HG03103 (cell line): ENCODE data around the gene DEAF1.

Experiments used
- ATAC-seq: cut with Tn5 transposase; IDR thresholded peaks from one replicate; pipeline ENCODE4 v1.9.1; 2021; ENCODE audit warnings: low read depth; ENCODE audit not compliant: unreplicated experiment

The DEAF1 gene

DNA sequence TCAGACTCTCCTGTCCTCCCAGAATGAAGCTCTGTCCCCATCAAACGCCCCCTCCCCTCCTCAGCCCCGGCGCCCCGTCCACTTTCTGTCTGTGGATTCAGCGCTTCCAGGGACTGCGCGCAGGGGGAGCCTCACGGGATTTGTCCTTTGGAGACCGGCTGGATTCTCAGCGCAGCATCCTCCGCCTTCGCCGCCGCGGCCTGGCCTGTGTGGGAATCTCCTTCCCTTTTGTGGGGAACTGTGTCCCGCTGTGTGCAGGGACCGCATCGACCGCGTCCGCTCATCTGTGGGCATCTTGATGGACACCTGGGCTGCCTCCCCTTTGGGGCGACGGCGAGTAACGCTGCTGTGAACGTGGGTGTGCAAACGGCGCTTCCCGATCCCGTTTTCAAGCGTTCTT is 67.0 kb downstream of the DEAF1 start:
- ATAC-seq = no peak

DNA sequence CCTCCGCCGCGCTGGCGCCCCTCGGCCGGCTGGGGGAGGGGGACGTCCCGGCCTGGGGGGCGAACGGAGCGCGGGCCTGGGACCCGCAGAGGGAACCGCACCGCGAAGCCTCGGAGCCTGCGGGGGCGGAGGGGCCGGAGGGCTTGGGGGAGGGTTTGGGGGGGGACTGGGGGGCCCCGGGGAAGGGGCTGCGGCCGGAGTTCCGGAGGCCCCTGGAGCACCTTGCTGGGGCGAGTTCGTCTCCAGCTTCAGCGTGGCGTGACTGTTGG is 67.8 kb downstream of the DEAF1 start:
- ATAC-seq = no peak

DNA sequence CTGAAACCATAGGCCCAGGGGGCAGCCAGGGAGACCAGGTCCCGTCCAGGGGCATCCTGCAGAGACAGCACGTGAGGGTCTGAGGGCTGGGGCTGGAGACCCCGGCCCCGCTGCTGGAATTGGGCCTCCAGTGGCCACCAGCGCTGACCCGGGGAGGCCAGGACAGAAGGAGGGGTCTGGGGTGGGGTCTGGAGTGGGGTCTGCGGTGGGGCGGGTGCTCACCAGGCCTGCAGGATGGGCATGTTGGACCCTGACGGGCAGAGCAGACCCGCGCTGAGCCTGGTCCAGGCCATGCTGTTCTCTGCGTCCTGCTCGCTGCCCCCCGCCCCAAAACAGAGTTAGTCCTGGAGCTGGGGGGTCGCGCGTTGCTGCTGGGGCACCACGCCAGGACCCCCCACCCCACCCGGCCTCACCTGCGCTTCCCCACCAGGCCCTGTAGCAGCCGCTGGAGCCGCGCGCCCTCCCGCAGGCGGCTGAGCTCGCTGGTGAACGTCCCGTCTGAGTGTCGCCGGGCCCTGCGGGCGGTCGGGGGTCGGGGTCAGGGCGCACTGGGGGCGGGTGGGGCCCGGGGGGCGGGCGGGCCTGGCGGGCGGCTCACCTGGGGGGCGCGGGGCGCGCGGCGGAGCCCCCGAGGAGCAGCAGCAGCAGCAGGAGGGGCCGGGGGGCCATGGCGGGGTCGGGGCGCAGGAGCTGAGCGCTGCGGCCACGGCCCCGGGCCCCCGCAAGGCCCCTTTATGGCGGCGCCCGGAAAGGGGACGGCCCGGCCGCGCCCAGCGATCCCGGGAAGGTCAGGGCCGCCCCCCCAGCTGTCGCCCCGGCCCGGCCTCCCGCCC is 68.3 kb downstream of the DEAF1 start, which contains the start of gene SCT:
TSS of gene SCT (minus strand) at position 707 of the 833 bp plus-strand sequence. CDS start at position 669, 38 bp downstream.
- ATAC-seq = no peak

DNA sequence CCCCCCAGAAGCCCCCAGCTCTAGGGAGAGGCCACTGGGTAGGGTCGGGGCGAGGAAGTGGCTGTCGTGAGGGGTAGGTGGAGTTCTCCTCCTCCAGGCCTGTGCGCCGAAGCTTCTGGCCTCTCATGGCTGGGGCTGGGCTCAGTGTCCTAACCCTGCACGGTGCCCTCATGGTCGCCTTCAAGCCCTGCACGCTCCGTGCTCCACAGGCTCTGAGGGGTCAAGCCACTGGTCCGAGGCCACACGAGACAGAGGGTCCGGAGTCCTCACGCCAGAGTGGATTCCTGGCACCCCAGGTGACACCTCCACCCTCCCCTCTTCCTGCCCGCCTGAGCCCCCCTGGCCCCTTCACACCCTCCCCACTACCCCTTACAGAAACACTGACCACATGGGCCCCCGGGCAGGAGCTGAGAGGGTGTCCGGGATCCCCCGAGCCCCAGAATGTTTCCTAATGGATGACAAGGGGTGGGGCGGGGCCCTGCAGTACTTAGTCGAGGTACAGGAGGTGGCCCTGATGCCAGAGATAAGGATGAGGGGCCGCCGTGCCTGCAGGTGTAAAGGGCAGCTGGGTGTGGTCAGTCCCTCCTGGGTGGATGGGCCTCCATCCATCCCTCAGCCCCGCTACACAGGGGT is 69.3 kb downstream of the DEAF1 start:
- ATAC-seq = no peak

DNA sequence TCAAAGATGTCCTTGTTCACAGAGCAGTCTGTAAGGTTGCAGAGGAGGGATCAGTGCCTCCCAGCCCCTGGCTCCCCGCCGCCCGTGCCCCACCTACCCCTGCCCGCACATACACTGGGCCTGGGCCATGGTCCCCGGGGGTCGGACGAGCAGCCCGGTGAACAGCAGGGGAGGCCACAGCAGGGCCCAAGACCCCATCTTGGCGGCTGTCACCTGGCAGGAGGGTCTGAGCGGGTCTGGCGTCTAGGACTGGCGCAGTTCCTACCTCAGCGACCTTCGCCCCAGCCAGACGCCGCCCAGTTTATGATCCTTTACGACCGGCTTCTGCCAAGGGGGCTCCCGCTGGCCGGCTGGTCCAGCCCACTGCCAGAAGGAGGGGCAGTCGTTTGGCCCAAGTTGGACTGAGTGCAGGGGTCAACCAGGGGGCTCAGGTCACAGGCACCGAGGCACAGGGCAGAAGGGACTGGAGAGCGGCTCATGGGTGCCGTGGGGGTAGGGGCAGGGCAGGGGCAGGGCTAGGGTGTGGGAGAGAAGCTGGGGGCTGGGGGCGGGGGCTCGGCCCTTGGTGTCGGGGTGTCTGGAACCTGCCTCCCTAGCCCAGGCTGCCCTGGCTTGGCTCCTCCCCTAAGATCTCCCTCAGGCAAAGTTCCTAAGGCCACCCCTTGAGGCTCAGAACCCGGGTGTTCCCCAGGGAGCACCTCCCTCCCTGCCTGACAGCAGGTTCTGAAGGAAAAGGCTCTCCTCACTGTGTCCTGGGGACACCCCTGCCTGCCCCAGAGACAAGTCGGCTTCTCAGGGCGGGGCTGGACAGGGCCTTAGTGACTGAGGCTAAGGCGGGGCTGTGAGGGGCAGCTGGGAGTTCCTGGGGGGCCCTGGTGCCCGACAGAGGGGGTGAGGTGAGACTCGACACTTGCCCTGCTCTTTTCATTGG is 70.1 kb downstream of the DEAF1 start, which contains the start of gene CDHR5:
TSS of gene CDHR5 (minus strand) at position 251 of the 931 bp plus-strand sequence. CDS start at position 198, 53 bp downstream.
- ATAC-seq = no peak

DNA sequence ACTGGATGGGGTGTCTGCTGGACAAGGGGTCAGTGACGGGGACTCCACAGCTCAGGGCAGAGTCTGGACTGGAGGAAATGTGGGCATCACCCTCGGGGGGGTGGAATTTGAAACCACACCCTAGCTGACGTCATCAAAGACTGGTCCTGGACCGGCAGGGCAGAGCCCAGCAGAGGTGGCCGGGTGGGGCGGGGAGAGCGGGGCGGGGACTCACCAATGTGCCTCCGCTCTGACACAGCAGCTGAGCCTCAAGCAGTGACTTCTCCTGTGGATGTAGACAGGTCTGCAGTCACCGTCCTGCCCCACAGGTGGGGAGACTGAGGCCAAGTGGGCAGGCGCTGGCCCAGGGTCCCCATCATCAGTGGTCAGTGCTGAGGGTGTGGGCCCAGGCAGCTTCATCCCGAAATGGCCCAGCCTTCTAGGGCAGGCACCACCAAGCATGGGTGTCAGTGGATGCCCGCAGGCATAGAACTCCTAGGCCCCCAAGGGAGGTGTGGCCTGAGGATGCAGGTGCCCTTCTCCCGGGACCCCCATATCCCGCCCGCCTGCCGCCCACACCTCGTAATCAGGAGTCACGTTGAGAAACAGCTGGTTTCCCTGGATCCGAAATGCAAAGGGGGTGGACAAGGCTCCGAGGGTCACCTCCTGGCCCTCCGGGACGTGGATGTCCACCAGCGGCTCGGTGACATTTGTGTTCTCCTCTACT is 70.9 kb downstream of the DEAF1 start:
- ATAC-seq = no peak

DNA sequence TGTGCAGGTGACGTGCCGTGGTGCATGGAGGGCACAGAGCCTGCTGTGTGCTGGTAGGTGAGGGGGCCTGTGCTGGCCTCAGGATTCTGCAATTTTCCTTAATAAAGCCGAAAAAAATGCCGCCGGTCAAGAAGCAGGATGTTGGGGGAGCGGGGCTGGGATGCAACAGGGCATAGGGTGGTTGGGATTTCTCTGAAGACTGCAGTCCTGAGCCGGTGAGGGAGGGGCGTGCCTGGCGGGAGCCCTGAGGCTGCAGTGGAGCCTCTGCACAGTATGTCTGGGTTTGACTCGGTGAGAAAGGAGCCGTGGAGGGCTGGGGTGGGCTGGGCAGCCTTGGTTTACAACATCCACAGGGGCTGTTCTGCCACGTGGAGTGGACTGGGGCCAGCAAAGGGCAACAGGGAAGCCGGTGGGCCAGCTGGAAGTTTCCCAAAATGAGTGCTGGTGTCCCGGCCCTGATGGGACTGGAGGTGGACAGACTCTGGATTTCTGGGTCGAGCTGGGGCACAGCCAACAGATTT is 71.6 kb downstream of the DEAF1 start:
- ATAC-seq = no peak

DNA sequence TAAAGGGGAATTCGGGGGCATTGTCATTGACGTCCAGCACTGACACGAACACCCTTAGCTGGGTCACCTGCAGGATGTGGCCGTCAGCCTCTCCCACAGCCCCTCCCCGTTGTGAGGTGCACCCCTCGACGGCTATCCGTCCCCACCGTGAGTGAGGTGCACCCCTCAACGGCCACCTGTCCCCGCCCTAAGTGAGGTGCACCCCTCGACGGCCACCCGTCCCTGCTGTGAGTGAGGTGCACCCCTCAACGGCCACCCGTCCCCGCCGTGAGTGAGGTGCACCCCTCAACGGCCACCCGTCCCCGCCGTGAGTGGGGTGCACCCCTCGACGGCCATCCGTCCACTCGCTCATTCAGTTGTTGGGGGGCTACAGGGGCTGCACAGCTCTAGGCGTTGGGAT is 73.2 kb downstream of the DEAF1 start:
- no peak for ATAC-seq

DNA sequence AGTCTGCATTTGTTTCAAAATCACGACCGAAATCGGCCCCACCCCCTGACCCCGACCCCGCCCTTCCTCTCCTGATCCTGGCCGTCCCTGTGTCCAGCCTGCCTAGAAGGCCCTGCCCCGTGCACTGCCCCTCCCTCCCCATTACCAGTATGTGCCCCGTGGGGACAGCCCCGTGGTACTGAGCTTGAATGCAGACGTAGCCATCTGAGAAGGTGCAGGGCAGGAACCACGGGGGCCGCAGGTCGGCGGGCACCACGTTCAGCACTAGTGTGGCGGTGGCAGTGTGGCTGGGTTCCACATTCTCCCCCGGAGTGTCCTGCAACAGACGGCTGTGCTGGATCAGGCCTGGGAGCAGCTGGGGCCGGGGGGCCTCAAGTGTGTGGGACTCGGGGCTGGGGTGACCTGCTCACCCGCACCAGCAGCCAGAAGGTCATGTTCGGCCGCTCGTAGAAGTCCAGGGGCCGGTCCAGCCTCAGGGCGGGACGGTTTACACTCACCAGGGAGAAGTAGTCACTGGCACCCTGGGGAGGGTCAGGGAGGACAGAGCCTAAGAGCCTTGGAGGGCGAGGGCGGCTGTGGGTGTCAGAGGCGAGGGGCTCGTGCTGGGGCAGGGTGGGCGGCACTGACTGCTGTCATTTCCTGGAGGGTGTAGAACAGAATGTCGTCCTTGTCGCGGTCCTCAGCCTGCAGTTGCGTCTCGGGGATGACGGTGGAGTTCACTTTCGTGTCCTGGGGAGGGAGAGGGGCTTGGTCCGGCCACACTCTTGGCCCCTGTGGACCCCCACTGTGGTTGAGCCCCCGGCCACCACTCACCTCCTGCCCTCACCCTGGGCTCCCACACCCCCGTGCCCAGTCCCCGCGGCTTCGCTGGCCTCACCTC is 73.8 kb downstream of the DEAF1 start:
- ATAC-seq = no peak

DNA sequence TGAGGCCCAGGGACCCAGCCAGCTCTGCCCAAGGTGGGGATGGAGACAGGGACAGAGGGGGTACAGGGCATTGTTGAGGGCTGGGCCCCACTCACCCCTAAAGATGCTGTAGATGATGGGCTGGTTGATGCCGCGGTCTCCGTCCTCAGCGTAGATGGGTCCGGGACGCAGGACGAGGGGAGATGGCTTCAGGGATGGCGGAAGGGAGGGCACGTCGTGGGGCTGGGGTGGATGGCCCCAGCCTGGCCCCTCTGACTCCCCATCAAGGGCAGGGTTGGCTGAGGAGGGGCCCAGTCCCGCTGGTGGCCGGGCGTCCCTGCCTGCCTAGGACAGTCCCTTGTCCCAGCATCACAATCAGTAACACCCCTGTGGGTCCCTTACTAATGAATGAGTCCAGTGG is 74.8 kb downstream of the DEAF1 start:
- no peak for ATAC-seq

DNA sequence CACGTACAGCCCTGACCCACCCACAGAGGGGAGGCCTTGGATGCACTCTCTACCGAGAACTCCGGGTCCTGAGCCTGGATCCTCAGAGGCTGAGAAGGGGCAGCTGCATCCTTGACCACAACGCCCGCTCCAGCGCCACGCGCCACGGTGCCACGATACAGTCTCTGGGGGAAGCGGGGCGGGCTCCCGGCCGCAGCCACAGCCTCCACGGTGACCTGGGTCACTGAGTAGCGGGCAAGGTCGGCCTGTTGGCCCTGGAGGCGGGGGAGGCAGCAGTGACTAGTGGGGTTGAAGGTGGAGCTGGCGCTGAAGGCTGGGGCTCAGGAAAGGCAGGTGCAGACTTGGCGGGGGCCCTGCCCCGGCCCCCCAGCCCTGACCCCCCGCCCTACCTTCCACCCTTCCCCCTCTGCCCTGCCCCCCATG is 75.4 kb downstream of the DEAF1 start:
- ATAC-seq = no peak

DNA sequence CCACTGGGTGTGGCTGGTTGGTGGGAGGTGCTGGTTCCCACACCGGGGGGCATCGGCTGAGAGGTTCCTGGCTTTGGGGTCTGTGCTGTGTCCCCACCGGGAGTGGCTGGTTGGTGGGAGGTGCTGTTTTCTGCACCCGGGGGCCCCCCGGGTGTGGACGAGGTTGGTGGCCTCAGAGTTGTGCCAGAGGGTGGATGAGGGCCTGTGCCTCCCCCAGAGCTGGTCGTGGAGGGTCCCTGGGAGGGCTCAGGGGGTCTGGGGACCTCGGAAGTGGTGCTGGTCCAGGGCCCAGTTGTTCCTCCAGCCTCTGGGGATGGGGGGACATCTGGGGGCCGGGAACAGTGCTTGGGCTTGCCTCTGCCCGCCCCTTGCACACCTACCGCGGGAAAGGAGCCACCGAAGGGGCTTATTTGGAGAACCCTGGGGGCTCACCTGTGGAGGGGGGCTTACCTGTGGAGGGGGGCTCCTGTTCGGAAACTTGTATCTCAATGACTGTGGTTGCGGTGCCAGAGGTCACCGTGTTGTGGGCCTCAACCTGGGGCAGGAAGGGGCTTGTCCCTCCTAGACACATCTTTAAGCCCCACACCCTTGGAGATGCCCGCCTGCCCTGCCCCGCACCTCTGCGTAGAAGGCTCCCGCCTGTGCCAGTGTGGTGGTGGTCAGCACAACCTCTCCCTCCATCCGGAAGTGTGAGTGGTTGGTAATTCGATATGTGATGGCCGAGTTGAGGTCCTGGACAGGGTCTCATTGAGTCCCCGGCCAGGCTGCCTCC is 76.0 kb downstream of the DEAF1 start:
- ATAC-seq = no peak

DNA sequence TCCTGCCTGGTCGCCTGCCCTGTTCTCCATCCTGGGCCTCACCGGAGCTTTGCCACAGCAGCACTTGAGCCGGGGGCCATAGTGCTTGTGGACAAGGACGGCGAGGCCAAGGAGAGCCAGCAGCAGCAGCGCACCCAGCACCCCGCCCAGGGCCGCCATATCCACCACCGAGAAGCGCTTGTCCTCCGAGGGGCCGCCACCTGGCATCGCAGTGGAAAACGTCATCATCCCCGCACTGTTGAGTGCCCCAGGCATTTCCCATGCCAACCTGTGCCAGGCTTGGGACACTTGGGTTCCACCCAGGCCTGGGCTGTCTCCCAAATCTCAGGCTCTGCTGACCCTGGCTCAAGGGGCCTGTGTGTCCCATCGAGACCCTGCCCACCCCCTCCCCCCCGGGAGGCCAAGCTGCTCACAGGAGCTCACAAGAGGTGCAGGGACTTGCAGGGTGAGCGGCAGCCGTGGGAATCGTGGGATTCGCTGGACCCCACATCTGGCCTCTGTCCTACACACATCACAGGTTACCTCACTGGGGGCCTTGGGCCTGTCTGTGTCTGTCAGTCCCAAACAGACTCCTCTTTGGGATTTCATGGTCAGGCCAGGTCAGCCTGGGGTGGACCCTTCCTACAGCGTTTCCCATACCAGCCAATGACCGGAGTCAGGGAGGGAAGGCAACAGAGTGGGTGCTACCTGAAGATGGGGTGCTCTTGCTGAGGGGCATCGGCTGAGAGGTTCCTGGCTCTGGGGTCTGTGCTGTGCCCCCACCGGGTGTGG is 76.9 kb downstream of the DEAF1 start:
- ATAC-seq = no peak

DNA sequence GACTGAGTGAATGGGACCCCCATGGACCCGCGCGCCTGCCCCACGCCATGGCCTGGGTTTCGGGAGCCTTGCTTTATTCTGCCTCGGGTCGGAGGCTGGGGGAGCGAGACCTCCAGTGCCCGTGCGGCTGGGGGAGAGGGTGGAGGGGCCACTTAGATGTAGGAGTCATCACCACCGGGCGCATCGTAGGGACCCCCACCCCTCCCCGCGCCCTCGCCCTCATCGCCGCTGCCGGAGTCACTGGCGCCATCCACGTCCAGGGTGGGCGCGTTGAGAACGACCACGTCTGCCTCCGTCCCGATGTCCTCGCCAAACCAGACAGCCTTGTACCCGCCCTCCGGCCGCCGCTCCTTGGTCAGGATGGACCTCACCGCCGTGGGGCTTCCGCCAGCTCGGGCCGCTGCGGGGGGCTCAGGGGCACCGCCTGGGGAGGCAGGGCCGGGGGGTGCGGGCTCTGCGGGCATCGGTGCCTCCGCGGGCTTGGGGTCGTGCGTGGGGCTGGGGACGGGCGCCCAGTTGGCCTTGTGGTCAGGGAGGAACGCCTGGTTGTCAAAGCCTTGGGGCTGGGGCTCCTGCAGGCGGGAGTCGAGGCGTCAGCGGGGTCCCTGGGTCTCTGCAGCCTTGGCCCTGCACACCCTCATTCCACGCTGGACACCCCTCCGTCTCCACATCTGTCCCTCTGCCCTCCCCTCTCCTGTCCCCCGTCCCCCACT is 77.7 kb downstream of the DEAF1 start:
- ATAC-seq = no peak

DNA sequence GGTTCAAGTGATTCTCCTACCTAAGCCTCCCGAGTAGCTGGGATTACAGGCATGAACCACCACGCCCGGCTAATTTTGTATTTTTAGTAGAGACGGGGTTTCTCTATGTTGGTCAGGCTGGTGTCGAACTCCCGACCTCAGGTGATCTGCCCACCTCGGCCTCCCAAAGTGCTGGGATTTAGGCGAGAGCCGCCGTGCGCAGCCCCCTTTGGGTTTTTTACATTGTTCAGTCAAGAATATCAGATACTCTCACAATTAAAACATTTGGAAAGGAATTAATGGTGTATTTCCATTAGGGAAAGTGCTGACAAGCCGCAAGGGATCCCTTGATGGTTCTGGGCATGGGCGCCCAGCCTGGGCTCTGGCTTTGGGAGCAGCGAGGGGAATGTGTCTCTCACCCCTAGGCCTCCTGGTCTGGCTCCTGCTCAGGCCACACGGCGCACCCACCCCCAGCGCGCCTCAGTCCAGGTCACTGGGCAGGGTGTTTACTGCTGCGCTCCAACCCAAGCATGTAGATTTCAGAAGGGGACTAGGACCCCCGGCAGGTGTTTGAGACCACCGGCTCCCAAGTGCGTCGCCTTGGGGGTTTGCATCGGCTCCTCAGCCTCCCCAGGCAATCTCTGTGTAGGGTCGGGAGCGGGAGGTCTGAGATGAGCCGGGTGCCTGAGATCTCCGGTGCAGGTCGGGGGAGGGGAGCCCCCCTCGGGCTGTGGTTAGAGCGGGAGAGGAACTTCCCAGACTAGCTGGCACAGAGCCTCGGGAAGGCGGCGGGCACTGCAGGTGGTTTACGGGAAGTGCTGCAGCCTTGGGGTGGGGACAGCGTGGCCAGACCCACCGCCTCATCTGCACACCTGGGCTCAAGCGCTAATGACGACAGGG is 78.5 kb downstream of the DEAF1 start:
- ATAC-seq = no peak
